Activated T-helper 1 cell treated with anti-CD3 and anti-CD28 coated beads, Interleukin-2, amount 50 U/mL, for 16 hours (primary cell): ENCODE data around the gene FBRSL1.
"Not testable (repeated sequence)": the region's sequence is repeated elsewhere in the genome, so short reads cannot be mapped to it uniquely, and the experiment has no call there.

Experiments used
- DNase-seq, 2 donors: peaks; one replicate each; pipeline ENCODE4 v3.0.0-alpha.2; 2020; ENCODE audit warnings: low read depth in 1 of 2, low spot score in 1 of 2

Gene FBRSL1

DNA sequence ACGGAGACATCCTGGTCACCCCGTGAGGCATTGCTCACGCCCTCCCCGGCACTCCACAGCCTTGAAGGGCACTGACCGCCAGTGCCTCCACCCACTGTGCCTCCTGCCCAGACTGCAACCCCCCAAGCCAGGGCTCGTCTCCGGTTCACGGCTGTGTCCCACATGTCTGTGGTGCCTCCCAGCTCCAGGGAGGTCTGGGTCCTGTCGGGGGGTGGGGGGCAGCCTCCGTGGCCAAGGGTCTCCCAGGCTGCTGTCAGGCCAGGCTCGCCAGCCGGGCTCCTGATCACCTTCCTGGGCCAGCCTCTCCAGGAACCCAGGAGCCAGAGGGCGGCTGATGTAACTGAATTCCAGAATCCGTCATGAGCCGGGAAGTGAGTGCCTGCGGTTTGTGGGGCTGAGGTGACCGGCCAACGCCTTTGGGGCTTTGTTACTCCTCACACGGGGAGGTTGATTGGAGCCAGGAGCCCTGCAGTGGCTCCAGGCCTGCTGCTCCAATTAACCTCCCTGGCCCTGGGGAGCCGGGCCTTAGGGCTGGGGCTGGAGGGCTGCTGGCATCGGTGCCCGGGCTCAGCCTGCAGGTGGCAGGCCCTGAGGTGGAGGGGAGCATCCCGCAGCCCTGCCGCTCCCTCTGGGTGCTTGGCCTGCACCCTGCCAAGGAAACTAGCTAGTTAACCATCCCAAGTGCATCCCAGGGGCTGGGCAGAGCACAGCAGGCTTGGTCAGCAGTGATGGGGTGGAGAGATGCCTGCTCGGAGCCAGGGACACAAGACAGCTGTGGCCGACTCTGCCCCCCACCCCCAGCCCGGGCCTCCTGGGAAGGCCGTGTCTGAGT, 36.4 kb upstream of the FBRSL1 start:
- DNase-seq = no peak

DNA sequence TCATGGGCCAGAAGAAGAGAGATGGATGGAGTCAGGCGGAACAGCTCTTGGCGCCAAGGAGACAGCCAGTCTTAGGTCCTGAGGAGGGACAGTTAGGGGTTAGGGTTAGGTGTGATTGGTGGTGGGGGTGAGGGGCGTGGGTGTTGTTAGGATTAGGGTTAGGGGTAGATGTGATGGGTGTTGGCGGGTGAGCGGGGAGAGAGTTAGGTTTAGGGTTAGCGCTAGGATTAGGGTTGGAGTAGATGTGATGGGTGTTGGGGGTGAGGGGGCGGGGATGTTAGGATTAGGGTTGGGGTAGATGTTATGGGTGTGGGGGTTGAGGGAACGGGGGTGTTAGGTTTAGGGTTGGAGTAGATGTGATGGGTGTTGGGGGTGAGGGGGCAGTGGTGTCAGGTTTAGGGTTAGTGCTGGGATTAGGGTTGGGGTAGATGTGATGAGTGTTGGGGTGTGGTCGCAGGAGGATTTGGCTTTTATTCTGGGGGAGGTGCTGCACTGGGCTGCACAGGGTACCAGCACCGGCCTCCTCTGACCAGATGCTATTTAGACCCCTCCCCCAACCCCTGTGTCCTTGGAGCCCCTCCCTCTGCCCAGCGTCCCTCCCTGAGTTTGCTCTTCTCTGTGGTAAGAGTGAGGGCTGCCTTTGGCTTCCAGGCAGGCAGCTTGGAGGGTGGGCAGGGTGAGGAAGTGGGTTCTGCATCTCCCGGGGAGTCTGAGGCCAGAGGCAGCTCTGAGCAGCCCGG, 35.6 kb upstream of the FBRSL1 start:
- no peak for DNase-seq

DNA sequence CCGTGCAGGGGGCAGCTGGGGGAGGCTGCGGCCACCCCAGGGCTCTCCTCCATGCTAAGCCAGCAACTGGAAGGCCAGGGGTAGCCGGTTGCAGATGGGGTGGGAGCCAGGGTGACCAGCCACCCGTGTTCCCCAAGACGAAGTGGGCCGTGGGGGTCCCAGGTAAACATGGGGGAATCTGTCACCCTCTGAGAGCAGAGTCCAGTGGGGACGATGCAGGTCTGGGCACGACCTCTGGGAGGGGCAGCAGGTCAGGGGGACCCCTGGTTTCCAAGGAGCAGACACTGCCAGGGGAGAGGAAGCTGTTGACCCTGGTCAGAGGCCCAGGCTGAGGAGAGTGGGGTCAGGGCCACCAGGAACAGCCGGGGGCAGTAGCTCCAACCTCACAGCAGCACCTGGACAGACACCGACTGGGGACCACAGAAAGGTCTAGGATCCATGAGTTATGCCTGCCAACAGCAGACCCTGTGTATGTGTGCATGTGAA, 35.0 kb upstream of the FBRSL1 start:
- DNase-seq = no peak

DNA sequence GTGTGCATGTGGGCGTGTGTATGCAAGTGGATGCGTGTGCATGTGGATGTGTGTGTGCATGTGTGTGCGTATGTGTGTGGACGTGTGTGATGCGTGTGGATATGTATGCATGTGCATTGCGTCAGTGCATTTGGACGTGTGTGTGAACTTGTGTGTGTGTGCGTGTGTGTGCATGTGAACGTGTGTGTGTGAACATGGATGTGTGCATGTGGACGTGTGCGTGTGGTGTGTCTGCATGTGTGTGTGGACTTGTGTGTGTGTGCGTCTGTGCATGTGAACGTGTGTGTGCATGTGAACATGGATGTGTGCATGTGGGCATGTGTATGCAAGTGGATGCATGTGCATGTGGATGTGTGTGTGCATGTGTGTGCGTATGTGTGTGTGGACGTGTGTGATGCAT, 34.4 kb upstream of the FBRSL1 start:
- no peak for DNase-seq

DNA sequence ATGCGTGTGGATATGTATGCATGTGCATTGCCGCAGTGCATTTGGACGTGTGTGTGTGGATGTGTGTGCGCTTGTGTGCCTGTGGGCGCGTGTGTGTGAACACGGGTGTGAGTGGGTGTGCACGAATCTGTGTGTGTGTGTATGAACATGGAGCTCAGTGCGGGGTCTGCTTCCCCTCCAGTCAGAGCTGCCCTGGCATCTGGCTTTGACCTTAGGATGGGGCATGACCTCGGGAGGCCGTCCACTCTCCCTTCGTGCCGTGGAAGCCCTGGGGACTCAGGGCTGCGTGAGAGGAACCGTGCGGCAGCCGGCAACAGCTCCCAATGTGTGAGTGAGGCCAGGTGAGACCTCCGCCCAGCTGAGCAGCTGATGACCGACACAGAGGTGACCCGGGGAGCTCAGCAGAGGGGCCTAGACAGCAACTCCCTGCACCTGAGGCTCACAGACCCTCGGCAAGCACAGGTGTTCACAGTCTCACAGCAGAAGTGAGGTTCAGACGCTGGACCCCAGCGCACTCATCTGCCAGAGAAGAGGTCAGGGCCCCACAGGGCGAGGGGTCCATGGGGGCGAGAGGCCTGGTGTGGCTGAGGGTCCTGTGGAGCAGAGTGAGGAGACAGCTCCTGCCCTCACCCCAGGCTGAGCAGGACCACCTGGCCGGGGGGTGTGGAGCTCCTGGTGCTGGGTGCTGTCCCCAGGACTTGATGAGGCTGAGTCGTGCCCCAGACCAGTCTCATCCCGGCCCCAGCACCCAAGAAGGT, 33.6 kb upstream of the FBRSL1 start:
- DNase-seq = no peak

DNA sequence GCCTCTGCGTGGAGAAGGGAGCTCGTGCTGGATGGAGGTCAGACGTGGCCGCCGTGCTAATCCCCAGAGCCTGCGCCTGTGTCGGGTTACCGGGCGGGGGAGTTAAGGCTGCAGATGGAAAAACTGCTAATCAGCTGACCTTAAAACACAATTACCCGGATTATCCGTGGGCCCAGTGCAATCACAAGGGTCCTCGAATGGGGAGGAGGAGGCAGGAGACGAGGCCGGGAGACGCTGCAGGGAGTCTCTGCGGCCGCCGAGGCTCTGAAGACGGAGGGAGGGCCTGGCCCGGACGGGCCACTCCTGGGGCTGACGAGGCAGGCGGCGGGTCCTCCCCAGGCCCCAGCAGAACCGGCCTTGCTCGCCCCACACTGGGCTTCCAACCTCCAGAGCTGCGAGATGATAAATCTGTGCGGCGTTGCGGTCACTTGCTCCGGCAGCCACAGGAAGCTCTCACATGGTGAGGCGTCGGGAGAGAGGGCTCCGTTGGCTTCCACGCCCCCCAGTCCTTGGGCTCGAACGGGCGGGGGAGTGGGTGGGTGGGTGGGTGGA, 32.9 kb upstream of the FBRSL1 start:
- no peak for DNase-seq

DNA sequence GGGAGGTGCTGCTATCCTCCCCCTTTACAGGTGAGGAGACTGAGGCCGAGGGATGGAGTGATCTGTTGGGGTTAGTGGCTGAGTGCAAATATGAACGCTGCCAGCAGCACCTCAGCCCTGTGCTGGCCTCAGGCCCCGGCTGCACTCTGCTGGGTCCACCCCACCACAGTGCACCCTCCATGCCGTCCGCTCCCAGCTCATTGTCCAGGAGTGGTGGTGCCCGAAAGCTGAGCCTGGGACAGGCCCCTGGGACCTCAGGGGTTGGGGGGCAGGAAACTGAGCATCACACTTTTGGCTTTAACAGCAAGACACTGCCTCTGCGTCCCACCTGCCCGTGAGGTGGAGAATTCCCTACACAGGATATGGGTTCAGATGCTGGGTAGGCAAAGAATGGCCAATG, 31.5 kb upstream of the FBRSL1 start:
- DNase-seq = no peak

DNA sequence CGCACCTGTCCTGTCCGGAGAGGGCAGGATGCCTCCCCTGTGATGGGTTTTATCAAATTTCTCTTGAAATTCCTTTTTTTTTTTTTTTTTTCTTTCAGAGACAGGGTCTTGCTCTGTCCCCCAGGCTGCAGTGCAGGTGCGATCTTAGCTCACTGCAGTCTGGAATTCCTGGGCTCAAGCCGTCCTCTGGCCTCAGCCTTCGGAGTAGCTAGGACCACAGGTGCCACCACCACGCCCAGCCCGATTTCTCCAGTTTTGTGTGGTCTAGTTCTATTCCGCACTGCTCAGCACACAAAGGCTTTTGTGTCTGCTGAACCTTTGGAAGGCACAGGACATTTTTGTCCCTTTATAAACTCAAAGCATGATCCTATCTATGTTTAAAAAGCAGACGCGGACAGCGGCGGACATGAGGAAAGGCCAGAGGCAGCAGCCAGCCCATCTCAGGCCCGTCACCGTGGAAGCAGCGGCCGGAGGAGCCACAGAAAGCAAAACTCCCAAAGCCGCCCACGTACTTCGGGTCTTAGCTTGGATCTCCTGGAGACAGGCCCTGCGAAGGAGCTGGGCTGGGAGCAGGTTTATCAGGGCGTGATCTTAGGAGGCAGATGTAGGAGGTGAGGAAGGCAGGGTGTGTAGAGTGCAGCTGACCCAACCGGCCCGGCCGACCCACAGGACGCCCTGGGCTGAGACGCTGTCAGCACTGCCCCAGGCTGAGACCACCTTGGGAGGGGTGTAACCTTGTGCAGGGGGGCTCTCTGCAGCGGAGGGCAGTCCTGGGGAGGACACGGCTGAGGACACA, 30.9 kb upstream of the FBRSL1 start:
- no peak for DNase-seq

DNA sequence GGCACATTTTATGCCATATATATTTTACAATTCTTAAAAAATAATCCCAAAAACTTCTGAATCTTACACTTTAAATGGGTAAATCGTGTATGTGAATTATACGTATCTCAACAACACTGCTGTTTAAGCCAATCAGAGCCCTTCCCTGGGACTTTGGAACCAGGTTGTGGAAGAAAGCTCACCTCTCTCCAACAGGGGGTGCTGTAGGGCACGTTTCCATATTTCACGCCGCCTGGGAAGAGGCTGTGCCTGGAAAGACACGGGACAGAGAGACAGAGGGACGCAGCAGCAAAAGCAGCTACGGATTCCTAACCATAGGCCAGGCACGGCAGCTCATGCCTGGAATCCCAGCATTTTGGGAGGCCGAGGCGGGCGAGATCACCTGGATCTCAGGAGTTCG, 29.4 kb upstream of the FBRSL1 start:
- DNase-seq = no peak

DNA sequence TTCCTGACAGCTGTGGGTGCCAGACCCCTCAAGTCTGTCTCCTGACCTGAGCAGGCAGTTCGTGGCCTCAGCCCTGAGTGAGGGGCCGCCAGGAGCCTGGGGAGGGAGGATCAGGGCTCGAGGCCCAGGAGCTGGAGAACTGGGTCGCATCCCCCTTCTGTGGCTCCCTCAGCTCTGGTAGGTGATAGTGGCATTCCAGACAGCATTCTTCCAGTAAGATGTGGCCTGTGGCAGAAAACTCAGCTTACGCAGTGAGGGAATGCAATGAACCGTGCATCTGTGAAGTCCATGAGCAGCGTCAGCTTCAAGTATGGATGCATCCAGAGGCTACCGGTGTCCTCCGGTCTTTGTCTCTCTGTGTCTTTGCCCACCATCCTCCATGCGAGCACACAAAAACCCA, 28.4 kb upstream of the FBRSL1 start:
- DNase-seq = no peak

DNA sequence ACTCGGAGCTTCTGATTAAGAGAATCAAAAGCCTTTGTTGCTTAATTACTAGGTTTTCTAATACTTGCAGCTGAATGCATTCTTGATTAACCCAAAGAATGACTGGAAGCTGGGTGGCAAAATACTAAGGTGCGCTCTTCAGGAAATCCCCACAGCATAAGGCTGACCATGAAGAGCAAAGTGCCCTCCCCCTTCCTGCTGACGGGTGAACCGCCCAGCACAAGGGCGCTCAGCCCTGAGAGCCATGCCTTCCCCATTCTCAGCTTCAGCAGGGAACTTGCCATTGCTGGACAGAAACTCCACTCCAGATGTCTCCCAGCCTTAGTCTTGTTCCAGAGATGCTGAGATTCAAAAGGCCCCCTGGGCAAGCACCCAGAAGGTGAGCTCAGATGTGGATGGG, 27.2 kb upstream of the FBRSL1 start:
- no peak for DNase-seq

DNA sequence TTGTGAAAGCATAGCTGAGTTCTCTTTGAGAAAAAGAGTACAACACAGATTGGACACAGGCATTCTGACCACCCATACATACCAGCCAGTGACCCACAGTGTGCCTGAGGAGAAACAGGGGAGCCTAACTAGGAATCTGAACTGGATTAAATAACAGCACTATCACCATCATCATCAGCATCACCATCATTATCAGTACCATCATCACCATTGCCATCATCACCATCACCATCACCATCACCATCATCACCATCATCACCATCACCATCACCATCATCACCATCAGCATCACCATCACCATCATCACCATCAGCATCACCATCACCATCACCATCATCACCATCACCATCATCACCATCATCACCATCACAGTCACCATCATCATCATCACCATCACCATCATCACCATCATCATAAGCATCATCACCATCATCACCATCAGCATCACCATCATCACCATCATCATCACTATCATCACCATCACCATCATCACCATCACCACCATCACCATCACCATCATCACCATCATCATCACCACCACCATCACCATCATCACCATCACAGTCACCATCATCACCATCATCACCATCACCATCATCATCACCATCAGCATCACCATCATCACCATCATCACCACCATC, 26.5 kb upstream of the FBRSL1 start:
- DNase-seq = not testable (repeated sequence)

DNA sequence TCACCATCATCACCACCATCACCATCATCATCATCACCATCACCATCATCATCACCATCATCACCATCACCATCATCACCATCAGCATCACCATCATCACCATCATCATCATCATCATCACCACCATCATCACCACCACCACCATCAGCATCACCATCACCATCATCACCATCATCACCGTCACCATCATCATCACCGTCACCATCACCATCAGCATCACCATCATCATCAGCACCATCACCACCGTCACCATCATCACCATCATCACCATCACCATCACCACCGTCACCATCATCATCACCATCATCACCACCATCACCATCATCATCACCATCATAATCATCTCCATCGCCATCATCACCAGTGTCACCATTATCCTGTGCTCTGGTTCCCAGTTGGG, 25.6 kb upstream of the FBRSL1 start:
- not testable (repeated sequence) for DNase-seq

DNA sequence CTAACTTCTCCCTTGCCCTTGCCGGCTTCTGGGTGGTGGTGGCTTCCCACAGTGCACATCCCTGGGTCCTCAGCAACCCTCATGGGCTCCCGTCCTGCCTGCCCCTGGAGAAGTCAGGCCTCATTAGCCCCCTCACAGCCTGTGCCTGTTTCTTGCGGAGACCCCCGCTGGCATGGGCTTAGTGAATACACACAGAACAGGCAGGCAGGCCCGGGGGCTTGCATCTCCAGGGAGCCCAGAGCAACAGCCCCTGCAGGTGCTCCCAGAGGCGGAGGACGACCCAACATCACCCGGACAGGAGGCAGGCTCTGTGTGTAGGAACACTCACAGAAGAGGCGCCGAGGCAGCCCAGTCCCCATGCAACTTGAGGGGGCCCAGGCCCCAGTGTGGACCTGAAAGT, 25.1 kb upstream of the FBRSL1 start:
- DNase-seq = no peak

DNA sequence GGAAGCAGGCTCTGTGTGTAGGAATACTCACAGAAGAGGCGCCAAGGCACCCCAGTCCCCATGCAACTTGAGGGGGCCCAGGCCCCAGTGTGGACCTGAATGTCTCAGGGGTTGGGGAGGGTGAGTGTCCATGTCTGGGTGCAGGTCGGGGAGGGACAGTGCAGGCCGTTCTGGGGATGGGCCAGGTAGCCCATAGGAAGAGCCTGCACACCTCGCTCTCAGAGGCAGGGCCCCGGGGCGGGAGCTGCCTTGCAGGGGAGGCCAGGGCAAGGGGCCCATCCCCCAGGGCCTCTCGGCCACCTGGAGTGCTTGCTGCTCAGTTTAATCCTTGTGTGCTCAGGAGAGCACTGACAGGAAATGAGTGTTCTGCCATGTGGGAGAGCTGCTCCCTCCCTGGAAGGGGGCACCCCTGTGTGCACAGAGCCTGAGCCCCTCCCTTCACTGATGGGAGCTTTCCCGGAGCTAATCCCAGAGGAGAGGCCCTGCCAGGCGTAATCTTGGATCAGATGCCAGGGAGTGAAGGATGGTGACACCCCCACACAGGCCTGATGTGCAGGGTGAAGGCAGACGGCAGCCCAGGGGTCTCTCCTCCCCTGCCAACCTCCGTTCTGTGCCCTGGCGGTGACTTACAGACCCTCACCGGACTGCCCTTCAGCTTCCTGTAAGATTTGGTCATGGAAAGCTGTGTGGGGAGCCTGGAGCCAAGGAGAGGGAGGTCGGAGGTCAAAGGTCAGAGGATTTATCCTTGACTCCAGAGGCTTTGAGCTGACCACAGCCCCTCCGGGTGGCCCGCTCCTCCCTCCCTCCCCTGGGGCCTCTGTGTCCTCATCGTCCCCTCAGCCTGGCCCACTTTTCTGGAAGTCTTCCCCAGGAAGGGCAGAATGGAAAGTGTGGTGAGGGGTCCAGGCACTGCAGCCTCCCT, 24.4 kb upstream of the FBRSL1 start:
- no peak for DNase-seq

DNA sequence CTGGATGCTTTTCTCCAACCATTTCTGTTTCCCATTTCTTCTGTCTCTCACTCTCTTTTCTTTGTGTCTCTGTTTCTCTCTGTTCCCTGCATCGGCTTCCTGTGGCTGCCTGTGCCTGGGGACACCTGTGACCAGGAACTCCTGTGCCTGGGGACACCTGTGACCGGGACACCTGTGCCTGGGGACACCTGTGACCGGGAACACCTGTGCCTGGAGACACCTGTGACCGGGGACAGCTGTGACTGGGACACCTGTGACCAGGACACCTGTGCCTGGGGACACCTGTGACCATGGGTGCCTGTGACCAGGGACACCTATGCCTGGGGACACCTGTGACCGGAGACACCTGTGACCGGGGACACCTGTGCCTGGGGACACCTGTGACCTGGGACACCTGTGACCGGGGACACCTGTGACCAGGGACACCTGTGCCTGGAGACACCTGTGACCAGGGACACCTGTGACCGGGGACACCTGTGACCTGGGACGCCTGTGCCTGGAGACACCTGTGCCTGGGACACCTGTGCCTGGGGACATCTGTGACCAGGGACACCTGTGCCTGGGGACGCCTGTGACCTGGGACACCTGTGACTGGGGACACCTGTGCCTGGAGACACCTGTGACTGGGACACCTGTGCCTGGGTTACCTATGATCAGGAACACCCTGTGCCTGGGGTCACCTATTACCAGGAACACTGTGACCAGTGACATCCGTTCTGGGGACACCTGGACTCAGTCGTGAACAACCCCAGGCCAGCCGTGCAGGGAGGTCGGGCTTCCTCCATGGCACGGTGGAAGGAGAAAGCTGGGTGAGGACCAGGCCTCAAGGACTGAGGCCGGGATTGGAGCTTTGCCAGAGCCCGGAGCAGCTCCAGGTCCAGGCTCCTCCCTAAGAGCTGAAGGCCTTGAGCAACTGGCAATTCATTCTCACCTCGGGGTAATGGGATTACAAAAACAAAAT, 23.4 kb upstream of the FBRSL1 start:
- no peak for DNase-seq

DNA sequence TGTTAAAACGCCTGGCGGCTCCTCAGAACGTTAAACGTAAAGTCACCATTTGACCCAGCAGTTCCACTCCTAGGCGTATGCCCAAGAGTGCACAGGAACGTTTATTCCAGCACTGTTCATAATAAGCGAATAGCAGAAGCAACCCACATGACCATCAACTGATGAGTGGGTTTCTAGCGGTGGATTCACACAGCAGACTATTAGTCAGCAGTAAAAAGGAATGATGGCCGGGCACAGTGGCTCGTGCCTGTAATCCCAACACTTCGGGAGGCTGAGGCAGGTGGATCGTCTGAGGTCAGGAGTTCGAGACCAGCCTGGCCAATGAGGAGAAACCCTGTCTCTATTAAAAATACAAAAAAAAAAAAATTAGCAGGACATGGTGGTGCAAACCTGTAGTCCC, 22.4 kb upstream of the FBRSL1 start:
- no peak for DNase-seq

DNA sequence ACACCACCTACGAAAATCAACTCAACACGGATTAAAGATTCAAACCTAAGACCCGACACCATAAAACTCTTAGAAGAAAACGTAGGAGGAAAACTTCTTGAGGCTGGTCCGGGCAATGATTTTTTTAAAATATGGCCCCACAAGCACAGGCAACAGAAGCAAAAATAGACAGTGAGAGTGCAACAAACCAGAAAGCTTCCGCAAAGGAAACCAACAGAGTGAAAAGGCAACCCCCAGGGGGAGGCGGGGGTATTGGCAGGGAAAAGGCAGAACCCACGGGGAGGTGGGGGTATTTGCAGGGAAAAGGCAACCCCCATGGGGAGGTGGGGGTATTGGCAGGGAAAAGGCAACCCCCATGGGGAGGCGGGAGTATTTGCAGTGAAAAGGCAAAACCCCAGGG, 20.5 kb upstream of the FBRSL1 start:
- no peak for DNase-seq
